Brain pericyte (primary cell): ENCODE results near the gene PTPRG.
"Not testable (repeated sequence)": the region's sequence is repeated elsewhere in the genome, so short reads cannot be mapped to it uniquely, and the experiment has no call there.

Experiments used
- DNase-seq: peaks from one replicate; pipeline ENCODE4 v3.0.0-alpha.2; 2012; ENCODE audit warnings: low read depth, low spot score

PTPRG gene

DNA sequence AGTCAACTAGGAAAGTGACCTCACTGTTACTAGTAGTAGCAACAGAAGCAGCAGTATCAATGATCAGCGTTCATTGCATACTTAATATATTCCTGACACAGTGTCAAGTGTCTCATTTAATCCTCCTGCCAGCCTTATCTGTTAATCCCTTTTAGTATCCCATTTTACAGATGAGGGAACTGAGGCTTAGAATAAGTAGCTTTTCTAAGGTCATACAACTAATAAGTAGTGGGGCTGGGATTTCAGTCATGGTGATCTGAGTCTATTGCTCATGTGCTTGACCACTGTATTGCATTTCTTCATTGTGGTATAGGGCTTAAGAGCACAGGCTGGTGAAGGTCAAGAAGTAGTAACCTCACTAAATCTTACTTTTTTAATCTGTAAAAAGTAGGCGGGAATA, 233.6 kb downstream of the PTPRG start:
- no peak for DNase-seq

DNA sequence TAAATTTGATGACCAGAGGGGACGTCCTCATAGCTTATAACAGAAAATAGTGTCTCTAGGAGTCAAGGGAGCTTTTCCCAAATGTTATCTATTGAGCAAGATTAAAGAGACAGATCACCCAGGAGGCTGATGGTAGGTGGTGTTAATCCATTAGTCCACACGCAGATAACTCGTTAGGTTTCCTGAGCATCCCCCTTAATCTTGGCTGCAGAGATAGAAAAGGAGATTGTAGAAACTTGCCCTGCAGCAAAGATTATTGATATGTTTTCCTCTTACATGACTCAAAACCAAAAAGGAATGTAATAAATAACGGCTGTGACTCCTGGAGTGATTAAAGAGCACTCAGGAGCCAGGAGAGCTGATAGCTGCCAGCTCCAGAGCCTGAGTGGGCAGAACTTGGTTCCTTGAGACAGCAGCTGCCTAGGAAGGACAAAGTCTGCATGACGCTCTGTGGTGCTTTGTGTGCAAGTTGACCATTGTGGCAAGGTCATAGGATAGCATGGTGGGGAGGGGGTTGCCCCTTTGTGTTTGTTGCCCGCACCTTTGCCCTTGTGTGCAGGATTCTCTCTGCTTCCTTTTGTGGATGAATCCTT, 234.8 kb downstream of the PTPRG start:
- DNase-seq = no peak

DNA sequence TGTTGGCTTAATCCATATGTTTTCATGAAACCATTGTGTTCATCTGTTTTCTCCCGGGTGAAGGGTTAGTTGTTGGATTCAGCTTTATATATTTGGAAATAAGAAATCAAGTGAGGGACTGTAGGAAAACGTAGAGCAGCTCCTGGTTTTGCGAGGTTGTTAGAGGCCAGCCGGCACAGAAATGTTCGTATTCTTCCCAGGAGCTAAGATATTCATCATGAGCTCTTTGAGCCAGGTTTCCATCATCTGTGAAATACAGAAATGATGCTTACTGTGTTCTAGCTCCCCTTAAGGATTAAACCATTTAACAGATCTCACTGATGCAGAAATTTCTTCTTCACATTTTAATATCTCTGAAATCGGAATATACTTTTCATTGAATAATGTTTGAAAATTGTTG, 235.5 kb downstream of the PTPRG start:
- DNase-seq = no peak

DNA sequence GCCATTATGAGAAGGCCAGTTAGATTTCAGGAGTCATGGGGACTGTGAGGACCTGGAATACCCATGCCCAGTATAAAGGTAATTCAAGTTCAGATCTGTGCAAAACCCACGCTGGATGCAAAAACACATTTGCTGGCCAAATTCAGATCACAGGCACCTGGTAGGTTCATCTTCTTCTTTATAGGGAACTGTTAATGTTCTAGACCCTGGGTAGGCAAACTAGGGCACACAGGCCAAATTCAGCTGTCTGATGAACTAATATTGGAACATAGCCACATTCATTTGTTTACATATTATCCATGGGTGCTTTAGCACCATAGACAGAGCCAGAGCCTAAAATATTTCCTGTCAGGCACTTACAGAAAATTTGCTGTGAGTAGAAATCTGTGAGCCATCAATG, 241.4 kb downstream of the PTPRG start:
- DNase-seq = no peak

DNA sequence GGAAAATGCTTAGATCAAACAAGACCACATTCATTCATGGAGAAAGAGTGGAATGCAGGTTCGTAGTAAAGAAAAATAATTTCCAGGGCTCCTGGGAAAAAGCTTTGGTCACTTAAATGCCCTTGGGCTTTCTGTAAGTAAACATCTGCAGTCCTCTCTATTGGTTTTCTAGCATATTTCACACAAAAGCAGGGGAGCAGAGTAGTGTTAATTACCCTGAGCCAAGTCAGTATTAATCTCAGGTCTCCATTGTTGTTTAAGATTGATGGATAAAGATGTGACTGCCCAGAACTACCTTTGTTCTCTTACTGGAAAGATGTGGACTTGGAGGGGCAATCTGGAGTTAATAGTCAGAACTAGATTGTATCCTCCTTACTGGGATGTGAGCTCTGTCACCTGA, 242.6 kb downstream of the PTPRG start:
- no peak for DNase-seq

DNA sequence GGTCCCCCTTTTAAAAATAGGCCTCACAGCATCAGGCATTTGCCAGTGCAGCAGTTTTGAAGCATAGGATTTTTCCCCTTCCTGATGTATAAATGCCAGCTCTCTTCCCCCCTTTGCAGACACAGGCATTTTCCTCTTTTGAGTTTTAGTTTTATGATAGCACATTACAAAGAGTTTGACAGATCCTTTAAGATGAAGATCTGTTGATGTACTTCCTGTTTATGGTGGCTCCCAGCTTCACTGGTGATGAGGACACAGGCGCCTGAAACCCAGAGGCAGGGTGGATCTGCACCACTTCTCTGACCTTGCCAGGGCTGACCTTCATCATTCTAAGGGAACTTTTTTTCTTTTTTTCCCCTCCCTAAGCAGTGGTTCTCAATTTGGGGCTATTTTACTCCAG, 243.4 kb downstream of the PTPRG start:
- DNase-seq = no peak

DNA sequence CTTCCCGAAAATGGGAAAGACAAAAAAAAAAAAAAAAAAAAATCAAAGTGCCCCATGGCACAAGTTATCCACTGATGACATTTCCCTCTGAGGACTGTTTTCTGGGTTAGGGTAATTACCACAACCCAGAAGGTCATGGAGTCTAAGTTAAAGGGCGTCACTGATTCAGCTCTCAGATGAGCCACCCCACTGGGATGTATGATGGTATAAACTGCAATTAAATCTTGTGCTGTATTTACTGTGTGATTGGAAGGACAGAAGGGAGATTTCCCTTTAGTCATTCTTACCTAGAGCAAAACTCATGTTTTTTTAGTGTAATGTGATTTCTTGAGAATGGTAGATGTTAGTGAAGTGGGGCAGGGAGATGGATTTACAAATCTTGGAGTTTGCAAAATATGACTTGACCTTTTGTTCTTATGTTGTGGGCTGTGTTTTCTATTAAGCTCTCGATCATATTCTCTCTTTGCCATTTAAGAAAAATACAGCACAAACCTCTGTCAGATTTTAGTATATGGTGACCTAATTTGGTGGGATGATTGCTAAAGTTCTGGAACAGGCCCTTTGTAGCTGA, 244.2 kb downstream of the PTPRG start:
- DNase-seq = no peak

DNA sequence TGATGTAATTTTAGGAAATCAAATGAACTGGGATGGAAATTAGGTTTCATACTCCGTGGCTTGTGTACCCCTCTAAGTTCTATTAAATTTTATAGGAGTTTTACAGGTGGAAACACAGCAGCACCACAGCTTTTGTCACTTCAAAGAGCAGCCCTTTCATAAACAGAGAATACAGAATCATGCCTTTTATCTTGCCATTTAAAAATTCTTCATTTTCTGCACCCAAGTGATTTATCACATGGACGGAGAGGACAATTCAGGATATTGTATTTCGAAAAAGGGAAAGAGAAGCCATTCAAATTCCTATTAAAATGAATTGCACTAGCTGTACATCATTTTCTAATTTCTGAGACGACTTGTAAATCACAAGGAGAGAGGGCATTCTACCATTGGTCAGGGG, 245.4 kb downstream of the PTPRG start:
- no peak for DNase-seq

DNA sequence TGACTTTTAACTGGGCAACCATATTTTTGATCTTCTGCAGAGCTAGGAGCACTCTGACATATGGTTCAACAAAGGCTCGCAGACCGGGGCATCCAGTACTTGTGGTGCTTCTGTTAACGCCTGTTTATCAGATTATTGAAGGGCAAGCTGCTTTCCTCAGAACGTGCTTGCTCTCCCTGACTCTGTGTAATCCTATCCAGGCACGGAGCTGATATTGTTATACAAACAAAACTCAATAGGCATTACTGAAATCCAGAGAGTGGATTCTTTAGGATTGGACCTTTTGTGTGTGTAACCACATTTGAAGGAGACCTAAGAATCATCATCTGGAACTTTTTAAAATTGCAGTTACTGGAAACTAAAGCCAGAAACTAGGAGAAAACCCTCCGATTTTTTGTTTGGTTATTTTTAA, 246.5 kb downstream of the PTPRG start:
- no peak for DNase-seq

DNA sequence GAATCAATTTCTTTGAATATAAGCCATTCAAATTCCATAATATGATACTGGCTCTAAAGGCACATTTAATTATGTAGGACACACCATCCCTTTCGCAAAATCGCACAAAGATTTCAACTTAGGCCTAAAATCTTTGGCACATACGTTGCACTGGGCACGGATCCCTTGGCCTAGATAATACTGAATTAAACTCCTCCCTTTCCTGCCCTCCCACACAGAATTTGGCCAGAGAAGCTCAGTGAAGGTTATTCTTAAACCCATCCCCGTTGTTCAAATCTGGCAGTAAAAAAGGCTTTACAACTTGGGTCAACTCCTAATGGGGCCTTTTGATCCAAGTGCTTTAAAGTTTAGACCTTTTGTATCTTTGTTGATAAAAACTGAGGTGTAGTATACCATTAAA, 247.2 kb downstream of the PTPRG start:
- no peak for DNase-seq

DNA sequence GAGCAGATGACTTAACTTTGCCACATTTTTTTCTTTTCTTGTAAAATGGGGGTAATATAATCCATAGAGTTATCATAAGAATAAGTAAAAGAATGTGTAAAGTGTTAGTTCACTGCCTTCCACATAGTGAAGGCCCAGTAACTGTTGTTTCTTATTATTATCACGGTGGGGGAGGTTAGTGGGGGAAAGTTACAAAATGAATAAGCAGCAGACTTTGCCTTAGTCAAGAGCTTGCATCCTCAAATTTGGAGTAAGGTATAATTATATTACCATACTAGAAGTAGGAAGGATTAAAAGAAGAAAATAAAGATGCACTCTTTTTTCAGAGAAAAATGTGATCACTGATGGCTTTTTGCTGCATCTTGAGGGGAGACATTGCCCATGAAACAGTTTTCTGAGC, 247.6 kb downstream of the PTPRG start:
- no peak for DNase-seq

DNA sequence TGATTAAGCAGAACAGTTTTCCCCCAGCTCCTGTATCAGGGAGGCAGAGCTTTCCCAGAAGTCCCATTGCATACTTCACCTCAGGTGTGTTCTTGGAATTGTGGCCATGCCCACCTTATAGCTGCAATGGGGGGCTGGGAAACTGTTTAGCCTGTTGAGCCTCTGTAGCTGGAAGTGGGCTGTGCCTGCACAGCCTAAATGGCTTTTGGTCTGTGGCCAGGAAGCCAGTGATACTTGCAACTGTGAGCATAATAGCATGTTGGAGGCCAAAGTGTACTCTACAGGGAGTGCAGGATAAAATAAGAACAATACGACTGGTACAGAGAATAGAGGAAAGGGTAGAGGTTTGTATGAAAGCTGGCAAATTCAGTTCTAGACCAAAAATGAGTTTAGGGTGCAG, 248.5 kb downstream of the PTPRG start:
- DNase-seq = no peak

DNA sequence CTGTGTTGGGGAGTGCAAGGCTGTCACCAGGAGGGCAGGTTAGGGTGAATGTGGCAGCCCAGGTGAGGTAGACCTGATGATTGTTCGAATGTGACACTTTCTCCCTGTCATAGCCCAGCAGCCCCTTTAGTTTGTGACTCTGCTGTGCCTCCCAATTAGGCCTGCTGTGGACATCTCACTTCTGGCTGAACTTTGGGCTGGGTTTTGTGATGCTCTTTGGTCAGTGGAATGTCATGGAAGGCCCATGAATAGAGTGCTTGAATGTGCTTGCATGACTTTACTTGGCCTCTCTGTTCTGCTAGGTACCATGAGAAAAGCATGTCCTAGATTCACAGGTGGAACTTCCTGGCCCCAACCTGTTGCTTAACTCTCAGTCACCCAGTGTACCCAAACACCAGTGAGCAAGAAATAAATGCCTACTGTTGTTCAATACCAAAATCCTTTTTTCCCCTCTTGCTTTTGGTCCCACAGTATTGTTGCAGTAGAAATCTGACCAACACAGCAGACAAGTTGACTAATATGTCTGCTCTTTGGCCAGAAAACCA, 249.7 kb downstream of the PTPRG start:
- no peak for DNase-seq

DNA sequence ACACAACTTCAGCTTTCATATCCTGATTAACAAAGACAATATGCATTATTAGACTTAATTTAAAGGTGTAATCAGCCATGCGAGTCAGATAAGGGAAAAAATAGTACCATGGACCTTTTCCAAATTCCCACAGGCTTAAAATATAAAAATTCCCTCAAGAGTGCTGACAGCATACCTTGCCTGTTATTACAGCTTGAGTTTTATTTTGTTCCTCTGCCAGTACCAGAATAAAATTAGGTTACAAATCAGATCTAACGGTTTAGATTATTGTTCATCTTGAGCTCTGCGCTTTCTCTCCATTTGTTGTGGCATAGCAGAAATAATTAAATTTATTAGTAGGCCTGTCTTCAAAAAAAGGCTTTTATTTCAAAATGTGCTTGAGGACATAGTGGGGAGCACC, 250.3 kb downstream of the PTPRG start:
- DNase-seq = no peak

DNA sequence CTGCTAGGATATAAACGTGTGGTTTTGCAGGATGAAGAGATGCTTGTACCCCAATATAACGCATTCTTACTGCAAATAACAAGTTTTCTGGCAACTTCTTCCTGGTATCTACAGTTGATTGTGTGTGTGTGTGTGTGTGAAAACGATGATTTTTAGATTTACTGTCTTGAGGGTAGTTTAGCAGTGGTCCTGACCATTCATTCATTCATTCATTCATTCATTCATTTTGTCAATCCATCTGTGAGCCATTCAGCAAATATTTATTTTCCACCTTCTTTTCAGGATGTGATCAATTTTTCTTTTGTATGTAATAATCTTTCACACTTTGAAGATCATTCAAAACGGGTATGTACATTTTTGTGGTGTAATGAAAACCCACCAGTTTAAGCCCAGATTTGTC, 250.7 kb downstream of the PTPRG start:
- DNase-seq = no peak

DNA sequence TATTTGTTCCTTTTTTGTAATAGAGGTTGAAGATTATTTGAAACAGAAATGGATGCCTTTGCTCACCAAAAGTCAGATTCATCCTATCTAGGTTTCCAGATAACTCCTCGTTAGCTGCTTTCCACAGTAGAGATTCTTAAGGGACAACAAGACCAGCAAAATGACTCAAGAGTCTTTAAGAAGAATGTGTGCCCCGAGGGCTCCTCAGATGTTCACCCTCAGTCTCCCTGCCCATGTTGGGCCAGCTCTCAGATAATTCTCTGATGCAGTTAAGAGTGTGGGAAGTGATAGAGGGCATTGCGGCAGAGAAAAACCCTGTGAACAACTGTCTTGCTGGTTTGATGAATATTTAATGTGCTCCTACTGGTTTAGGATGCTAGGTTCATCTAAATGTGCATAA, 251.1 kb downstream of the PTPRG start:
- DNase-seq = no peak

DNA sequence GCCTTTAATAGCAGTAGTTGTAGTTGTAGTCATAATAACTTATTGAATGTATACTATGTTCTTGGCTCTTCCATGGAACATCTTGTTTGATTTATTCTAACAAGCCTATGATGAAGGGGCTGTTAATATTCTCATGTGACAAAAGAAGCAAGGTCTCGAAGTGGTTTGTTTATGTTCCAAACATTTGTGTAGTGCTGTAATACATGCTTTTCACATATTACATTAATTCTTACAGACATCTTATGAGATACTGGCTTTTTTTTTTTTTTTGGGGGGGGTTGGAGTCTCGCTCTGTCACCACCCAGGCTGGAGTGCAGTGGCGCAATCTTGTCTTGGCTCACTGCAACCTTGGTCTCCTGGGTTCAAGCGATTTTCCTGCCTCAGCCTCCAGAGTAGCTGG, 252.3 kb downstream of the PTPRG start:
- DNase-seq = no peak

DNA sequence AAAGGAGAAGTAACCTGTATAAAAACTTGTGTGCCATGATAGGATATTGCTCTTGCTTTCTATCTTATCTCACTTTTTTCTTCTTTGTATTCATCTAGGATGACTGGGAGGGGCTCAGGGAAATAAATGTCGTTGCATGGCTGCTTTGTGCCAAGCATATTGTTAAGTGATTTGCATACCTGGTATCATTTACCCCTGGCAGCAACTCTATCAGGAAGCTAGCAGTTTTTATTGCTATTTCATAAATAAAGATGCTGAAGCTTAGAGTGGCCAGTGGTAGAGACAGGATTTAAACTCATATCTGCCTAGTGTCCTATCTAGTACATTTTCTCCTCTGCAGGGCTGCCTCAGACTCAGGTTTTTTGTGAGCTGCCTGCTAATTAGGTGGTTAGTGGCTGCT, 253.3 kb downstream of the PTPRG start:
- no peak for DNase-seq

DNA sequence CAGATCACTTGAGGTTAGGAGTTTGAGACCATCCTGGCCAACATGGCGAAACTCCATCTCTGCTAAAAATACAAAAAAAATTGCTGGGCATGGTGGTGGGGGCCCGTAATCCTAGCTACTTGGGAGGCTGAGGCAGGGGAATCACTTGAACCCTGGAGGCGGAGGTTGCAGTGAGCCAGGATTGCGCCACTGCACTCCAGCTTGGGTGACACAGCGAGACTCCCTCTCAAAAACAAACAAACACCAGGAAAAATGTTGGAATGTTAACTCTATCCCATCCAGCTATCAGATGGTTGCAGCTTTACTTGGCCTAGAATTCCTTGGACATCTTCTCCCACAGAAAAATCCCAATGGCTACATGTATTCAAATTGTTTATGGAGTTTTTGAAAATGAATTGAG, 254.9 kb downstream of the PTPRG start:
- DNase-seq = not testable (repeated sequence)

DNA sequence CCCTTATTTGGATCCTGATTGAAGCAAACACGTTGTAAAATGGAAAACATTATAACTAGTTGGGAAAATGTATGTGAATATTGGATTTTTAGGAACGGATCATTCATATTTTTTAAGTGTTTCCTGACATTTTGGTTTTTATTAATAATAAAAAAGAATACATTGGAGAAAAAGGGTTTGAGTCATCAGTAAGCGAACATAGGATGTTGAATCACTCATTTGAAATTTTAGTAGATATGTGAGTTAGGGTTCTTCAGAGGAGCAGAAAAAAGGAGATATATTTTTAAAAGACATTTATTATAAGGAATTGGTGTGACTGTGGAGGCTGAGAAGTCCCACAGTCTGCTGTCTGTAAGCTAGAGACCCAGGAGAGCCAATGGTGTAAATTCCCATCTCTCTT, 258.5 kb downstream of the PTPRG start:
- no peak for DNase-seq

DNA sequence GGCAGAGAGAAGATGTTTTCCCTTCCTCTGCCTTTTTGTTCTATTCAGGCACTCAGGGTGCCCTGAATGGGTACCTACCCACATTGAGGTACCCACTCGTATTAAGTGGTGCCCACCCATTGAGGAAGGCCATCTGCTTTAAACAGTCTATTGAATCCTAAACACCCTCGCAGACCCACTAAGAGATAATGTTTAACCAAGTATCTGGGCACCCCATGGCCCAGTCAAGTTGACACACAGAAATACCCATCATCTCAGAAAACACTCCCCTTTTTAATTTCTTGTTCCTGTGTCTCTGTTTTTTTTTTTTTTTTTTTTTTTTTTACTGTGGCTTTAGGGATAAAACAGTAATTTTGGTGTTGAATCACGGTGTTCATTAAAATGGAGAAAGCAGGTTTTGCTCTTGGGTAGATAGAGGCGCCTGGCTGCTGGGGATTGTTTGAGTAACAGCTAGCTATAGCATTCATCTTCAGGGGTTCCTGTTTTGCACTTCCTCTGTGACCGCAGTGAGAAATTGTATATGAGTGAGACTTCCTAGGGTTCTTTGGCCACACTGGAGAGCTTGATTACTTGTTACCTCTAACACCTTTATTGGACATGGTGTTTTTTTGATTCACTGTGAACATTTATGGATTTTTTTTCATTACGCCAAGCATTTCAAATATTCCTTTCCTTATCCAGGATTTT, 259.1 kb downstream of the PTPRG start:
- no peak for DNase-seq

DNA sequence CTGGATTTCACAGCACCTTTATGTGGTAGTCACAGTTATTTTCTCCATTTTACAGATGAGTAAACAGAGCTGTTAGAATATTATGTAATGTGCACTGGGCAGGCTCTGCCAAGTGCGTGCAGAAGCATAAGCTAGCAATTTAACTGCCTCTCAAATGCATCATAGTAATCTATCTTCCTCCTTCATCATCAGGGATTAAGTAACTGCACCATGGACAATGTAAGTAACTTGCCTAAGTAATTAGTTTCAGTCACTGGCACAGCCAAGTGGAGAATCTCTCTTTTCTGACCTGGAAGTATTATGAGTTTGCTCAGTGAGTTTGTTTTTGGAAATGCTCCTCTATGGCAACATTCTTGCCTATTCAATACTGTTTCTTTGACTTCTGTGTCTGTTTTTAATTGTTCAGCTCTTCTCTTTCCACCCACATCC, 260.5 kb downstream of the PTPRG start:
- no peak for DNase-seq

DNA sequence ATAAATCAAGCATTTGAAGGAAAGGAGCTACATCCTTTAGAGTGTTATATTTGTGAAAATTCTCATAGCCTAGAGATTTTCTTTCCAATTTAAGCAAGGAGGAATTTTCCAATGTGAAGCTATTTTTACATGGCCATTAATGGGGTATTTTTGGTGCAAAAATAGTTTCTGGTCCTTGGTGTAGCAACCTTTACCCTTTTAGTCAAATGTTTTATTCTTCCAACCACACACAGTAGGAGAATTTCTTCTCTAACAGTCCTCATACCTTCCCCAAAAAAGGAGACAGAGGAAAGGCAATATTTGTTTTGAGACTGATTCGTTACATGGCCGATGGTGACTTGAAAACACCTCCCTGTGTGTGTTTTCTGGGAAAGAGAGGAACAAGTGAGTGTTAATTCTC, 261.2 kb downstream of the PTPRG start:
- DNase-seq = no peak
